T-helper 2 cell (primary cell): ENCODE measurements around the gene CABP2.

Source experiments
- DNase-seq, 5 experiments: peaks; one replicate each; pipeline versions ENCODE4 v3.0.0 to v3.0.0-alpha.2; 2012 to 2022

The CABP2 gene

DNA sequence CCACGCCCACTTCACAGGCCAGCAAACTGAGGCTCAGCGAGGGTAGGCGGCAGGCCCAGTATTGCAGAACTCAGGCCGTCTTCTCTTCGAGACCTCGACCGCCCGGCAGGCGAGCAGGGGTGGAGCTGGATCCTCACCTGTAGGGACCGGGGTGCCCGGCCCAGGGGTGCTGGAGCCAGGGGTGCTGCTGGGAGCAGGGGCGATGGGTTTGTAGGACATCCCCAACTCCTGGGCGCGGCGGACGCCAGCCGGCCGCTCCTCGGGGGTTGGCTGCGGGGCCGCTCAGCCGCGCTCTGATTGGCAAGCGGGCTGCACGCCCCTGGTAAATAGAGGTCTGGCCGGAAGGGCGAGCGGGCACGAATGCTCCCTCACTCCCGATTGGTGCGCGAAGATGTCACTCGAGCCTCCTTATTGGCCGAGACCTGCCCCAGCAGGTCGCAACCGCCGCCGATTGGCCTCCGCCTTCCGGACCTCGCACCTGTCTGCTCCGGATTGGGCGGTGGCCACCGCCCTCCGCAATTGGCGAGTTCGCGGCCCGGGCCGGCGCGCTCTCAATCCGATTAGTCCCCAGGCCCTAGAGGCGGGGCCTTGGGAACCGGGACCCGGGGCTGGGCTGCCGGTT, 15.3 kb downstream of the CABP2 start, which contains the start of gene CDK2AP2:
Gene CDK2AP2 (minus strand): TSS at position 299 of the 622 bp plus-strand sequence. CDS start 80 bp downstream, at position 219.
- DNase-seq, result peak; percentile 93 to 100 (median 97)

DNA sequence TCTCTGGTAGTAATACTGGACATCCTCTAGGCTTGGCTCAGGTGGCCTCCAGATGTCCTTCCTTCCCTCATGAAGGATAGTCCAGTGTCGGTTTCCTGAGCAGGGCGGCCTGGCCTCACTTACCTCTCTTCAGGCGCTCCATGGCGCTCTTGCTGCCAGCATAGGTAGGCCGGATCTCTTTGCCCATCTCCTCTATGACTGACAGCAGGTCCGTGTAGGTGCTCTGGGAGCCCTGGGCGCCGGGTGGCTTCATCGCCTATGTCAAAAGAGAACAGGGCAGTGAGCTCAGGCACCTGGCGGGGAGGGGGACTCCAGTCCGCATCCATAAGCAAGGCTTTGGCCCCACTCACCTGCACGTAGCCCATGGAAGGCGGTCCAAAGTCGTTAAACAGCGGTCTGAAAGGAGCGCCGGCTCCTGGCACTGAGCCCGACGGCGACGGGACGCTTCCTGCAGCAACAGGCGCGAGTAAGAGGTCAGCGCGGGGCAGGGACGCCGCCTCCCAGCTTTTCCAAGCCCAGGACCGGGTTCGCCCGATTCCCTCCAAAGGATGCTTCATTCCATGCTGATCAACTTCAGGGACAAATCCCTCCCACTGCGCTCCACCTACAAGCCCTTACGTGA, 15.9 kb downstream of the CABP2 start:
- no peak for DNase-seq

DNA sequence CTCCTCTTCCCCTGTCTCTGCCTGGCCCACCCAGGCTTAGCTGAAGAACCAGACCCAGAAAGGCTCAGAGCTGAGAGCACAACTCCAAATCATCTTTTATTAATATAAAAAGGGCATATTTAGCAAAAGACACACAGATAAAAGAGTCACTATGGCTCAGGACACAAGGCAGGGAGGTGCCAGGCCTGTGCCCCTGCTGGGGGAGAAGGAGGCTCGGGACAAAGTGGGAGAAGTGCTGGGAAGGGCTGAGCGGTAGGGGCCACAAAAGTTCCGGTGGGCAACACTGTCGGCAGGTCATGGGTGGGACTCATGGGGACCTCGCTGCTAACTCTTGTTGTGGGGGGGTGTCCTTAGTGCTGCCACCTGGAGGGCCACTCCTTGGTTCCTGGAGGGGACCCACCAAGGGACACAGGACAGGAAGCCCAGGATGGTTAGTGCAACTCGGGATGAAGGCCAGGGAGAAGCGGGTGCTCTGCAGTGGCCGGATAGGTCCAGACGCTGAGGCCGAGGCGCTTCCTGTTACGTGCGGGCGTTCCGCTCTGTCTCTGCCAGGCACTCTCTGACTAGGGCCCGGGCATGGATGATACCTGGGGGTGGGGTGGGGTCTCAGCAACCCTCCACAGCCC, 16.7 kb downstream of the CABP2 start:
- DNase-seq, result no peak

DNA sequence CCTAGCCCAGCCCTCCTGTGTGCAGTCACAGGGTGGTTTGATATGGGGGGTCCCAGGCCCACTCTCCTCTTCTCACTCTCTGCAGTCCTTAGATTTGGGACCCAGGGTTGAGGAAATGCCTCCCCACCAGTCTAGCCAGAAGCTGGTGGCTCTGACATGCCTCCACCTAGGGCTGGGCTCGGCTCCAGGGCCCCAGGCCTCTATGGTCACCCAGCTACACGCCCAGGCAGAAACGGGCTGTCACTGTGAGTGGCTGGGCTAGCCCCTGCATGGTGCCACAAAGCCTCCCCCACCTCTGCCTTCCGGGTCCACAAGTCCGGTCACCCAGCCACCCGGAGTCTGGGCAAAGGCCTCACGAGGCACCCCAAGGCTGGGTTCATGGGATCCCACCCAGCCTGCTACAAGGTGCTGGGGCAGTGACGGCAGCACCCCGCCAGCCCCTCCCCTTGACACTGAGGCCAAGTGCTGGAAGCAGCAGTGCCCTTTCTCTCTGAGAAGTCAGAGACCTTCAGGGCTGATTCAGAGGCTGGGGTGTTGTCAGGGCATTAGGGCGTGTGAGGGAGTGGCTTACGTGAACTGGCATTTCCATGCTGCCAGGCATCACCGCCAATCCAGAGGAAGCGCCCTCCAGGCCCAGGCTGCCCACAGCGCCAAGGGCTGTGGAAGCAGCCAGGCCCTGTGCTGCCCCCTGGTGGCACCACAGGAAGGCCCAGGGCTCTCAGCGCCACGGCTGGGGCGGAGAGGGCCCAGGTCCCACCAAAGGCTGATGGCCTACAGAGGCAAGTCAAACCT, 17.4 kb downstream of the CABP2 start:
- peak; percentile 82 to 96 (median 88) for DNase-seq

DNA sequence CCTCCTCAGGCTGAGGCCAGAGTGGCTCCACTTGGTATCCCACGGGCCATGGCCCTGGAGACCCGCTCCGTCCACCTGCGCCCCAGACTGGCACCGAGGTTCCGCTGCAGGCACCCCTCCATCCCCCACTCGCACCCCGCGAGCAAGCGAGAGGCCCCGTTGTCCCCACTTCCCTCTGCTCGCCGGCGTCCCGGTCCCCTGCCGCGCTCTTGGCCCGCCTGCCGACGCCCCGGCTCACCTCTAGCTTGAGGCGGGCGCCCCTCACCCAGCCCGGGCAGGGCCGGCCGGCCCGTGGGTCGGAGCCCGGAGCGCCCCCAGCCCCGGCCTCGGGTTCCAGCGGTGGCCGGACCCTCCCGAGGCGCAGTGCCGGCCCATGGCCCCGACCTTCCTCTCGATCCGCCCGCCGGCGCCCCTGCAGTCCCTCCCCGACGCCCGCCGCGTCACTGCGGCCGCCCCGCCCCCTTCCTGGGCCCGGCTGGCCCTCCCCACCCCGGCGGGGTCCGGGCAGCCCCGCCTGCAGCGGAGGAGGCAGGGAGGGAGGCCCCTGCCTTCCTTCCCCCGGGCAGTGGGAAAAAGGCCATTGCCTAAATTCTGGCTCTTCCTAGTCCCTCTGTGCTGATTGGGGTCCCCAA, 18.2 kb downstream of the CABP2 start, which contains the start of gene PITPNM1:
Gene PITPNM1 (minus strand): TSS at position 414 of the 632 bp plus-strand sequence. CDS start 1,183 bp downstream, outside the sequence.
- DNase-seq, result peak; percentile 56 to 79 (median 63)

DNA sequence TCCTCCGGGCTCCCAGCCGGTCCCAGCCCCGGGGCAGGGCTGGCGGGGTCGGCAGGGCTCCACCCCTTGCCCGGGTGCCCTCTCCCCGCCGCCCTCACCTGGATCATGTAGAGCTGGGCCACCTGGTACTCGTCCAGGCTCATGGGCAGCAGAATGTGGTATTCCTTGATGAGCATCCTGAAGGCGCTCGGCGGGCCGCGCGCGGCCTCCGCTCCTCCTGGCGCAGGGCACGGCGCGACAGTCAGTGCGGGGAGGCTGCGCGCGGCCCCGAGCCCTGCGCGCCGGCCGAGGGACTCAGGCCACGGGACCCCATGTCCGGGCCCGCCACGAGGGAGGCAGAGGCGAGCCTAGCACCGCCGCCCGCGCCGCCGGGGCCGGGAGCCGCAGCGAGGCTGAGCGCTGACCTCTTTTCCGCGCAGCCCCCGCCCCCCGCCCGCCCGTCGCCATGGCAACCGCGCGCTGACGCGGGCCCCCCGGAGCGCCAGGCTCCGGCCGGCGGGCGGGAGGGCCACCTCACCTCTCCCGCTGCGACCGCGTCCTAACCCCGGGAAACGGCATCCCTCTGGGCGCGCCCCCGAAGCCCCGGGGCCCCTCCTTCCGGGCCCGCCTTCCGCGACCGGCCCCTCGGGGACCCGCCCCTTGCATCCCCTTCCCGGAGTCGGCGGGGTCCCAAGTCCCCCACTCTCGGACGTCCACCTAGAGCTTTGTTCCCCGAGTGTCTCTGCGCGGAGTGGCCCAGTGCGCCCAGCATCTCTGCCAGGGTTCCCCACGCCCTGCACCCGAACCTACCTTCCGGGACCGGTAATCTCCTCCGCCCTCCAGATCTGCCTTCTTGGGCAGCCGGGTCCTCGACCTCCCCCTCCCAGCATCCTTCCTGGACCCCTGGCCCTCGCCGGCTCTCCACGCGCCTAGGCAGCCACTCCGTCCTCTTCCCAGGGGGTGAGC, 19.0 kb downstream of the CABP2 start:
- DNase-seq, result peak in 3 of 5 experiments; percentile 33 to 44 (median 34)

DNA sequence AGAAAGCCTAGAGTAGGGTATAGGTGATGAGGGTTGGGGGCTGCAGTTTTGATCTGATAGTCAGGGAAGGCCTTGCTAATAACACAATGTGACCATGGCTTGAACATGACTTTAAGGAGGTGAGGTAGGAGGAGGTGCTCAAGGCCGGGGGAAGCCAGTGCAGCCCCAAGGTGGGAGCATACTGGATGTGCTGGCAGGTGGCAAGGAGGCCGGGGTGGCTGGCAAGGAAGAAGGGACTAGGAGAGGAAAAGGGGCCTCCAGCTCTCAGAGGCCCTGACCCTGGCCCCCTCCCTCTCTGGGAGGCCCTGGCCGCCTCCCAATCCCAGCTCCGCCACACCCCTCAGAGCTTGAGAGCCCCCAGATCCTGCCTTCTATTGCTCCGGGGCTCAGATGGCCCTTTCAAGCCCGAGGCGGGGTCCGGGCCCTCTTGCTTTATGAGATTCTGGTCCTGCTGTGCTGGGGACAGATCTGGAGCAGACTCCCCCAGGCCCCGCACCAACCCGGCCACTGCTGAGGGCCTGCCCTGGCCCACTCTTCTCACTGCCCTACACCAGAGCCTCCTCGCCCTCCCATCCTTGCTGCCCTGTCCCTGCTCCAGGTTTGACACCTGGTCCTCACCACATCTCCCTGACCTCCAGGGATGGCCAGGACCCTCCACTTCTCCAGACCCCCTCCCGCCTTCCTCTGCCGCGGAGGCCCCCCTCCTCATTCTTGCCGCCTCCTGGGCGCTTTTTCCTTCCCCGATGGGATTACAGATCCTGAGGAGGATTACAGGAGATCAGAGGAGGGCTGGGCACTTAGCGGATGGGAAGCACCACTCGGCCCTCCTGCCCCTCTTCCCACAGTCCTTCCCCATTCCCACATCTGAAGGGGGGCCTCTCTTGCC, 19.9 kb downstream of the CABP2 start:
- no peak for DNase-seq

DNA sequence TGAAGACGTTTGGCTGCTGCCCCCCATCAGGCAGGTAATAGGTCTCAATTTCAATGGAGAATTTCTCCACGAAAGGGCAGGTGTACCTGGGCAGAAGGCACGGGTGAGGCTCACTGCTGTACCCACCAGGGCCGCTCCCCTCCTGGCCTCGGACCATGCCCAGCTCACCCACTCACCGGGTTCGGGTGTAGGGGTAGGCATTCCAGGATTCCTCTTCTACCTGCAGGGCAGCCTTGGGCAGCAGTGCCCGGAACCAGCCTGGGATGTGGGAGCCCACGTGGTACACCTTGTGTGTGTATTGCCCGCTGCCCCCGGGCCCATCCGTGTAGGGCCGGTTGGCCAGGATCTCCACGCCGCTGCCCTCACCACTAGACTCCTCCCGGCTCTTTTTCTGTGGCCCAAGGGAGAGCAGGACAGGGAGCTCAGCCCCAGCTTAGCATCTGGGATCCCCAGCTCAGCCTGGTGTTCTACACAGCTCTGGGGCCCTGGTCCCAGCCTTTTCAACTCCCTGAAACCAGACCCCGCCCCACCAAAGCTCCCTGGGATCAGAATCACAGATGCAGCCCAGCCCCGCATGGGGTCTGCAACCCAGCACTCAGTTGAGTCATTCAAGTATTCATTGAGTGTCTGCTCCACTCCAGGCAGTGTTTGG, 20.8 kb downstream of the CABP2 start:
- no peak for DNase-seq

DNA sequence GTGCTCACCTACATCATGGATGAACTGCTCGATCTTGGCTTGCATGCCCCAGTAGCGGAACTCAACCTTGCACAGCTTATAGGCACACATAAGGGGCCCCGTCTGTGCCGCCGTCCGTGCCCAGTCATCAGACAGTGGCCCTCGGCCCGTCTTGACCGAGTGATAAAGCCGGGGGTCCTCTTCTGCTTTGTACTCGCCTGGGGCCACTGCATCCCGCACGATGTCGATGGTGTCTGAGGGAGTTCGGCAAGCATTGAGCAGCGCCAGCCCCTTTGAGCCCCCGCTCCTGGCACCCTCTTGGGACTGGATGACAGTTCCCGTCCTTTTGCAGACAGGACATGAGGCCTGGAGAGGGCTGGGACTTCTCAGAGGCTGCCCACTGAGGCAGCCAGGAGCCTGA, 21.4 kb downstream of the CABP2 start:
- DNase-seq, result no peak

DNA sequence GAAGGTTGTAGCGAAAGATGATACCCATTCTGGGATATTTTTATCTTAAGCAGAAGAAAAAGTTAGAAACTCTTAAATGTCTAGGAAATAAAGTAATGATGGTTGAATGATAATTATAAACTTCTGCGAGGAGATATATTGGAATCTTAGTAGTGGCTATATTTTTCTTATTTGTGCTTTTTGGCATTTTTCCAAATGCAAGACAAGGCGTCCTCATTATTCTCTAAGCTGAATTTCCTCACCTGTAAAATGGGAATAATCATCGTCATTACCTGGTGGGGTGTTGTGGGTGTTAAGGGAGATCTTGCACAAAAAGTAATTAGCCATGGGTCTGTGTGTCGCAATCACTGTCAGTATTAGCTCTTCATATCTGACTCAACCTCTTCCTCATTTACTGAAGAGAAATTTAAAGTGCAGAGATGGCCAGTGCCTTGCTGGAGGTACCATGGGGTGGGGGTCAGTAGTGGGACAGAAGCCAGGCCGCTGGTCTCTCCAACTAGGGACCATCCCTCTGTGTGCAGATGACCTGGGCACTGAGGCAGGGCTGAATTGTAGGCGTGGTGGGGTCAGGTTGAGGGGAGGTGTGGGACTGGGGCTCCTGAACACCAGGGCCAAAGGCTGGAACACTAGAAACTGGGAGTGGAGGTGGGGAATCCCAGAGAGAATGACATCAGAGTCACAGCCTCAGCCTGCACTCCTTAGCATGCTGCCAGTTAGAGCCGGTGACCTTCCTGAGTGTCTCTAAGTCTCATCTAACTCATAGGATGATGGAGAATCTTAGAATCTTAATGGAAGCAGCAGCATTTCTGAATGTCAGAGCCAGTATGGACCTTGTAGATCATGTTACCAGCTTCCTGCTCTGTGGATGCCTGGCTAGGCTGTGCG, 22.2 kb downstream of the CABP2 start:
- no peak for DNase-seq

DNA sequence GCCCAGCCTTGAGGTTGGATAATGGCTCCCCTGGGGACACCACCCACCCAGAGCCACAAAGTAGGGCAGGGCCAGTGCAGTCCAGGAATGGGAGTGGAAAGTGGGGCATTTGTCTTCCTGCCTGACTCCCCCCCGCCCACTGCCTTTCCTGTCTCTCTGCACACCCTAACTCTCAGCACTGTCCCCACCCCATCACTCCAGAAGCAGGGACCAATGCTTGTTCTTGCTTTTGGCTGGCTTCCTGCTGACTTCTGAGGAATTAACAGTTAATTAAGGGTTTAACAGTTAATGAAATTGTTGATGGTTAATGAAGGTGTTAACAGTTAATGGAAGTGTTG, 22.8 kb downstream of the CABP2 start:
- DNase-seq, result no peak

DNA sequence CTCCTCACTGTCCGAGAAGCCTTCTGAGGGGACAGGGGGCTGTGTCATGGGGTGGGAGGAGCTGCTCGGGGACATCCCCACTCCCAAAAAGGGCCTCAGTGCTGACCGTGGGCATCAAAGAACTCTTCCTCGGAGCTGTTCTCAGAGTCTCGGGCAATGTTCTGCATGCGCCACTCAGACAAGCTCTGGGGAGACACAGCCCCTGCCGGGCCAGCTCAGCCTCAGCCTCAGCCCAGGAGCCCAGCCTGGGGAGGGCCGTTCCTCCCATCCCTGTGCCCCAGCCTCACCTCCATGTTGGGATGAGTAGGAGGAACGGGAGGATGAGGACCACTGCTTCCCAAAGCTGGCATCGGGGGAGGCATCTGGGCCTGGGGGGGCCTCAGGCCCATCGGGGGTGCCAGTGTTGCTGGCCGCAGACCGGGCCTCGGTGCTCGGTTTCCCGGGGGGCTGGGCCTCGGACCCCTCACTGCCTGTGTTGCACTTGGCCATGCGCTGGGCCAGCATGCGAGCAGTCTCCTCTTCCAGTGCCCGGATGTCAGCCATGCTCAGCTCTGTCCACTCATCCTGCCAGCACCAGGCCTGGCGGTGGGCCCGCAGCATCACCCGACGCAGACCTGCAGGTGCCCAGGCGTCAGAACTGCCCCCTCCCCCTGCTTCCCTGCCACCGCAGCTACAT, 23.3 kb downstream of the CABP2 start:
- no peak for DNase-seq

DNA sequence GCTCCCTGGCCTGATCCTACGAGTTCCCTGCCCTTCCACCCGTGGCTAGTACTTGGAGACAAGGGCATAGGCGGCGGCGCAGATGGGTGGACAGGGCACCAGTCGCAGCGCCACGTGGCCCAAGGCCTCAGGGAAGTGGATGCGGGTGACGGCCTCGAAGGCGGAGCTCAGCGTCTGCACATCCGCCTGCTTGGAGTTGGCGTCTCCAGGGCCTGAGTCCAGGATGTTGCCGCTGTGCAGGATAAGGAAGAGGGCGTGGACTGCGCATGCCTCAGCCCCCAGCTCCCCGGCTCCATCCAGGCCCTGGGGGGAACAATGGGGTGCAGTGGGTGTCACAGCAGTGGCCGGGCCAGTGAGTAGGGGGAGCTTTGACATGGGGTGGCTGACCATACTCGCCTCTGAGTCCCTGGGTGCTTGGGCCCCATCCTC, 24.7 kb downstream of the CABP2 start:
- DNase-seq, result no peak

DNA sequence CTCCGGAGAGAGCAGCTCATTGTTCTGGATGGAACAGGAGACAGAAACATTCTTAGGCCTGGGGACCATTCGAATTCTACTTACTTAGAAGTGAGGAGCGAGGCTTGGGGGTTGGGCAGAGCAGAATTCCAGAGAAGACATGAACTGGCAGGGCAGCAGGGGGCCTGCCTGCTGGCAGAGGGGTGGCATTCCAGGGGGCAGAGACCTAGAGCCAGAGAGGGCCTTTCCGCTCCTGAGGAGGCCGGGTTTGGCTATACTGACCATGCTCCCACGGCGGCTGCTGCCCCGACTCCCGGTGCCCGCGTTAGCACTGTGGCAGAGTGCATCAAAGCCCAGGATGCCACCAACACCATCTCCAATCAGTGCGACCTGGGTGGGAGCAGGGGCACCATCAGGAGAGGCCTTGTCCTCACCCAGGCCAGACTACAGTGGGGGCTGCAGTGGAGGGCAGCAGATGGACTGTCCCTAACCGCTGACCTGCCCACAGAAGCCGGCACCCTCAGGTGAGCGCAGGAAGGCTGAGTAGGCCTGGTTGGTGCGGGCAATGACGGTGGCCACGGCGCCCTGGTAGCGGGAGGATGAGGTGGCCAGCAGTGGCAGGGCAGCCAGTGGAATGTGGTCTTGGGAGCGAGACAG, 25.5 kb downstream of the CABP2 start:
- DNase-seq, result no peak

DNA sequence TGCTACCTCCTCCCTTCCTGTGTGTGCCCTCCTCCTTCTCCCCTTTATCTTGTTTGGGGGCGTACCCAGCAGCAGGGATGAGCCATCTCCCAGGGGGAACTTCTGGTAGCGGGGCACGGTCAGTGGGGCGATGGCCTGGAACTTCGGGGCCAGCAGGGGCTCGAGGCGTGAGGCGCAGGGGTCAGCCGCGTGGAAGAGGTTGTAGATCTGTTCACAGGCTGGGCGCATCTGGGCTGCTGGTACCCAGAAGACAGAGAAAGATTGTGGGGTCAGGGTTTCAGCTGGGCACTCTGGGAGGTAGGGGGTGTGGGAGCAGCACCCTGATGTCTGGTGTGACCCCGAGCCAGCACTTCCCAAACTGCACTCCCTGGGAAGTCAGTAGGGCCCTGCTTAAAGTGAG, 27.1 kb downstream of the CABP2 start:
- DNase-seq, result no peak

DNA sequence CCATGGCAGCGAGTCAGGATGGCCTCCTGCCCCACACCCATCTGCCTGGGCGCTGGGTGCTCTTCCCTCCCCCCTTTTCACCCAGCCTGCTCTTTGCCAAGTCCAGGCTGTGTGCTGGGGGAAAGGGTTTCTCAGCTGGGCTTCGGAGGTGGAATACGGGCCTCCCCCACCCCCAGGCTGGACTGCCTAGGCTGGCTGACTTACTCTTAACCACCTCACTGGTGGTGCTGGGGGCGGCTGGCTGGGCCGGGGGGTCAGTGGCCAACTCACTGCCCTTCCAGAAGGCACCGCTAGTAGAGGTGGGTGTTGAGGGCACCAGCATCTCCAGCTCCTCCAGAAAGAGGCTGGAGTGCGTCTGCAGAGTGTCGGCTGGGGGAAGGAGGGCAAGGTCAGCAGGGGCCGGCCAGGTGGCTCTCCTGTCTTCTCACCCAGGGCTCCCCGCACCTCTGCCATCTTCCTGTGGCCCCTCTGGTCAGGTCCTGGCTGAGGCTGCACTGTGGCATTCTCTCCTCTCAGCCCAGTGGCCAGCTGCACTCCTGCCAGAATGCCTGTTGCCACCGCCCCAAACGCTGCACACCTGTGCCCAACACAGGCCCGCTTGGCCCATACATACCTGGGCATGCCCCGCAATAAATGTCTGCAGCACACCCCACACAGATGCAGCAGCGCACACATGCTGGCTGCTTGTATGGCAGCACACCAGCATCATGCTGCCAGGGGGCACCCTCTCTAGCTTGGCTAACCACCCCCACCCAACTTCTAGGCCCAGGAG, 27.8 kb downstream of the CABP2 start:
- DNase-seq, result no peak
